HepG2 (cell line): ENCODE measurements around the gene CNTNAP1.

Source experiments
- CBFB ChIP-seq: sonication (generic); formaldehyde crosslinking; IDR thresholded peaks from 2 replicates; pipeline ENCODE4 v1.4.0; 2020; ENCODE audit warnings: missing genetic modification reagents
- CHCHD3 ChIP-seq: sonication (generic); formaldehyde crosslinking; IDR thresholded peaks from 2 replicates; pipeline ENCODE4 v1.8.0; 2022; ENCODE audit warnings: mild to moderate bottlenecking, missing genetic modification reagents, moderate library complexity
- EP300 ChIP-seq, 3 experiments: sonication (generic) in 1 of 3; formaldehyde crosslinking in 1 of 3; IDR thresholded peaks; 2 replicates each; pipeline versions ENCODE4 v1.5.1 to v1.6.1; 2011 to 2020; ENCODE audit warnings: low read depth in 2 of 3, low read length in 2 of 3, borderline replicate concordance in 1 of 3, improper control_type of control experiment in 1 of 3, mild to moderate bottlenecking in 1 of 3, missing genetic modification reagents in 1 of 3, moderate library complexity in 1 of 3
- PHF20 ChIP-seq: sonication (generic); formaldehyde crosslinking; IDR thresholded peaks from 2 replicates; pipeline ENCODE4 v1.5.0; 2020; ENCODE audit warnings: mild to moderate bottlenecking, missing genetic modification reagents
- SMC3 ChIP-seq: IDR thresholded peaks from 2 replicates; pipeline ENCODE4 v1.6.1; 2011; ENCODE audit warnings: low read length, improper control_type of control experiment
- SP1 ChIP-seq, 2 experiments: fragments of 450-650 bp in 1 of 2; sonication (generic) in 1 of 2; formaldehyde crosslinking in 1 of 2; IDR thresholded peaks; 2 replicates each; pipeline versions ENCODE4 v1.4.0 to v1.6.1; 2016 to 2020; ENCODE audit warnings: missing genetic modification reagents in 1 of 2
- TAF1 ChIP-seq: sonication (generic); formaldehyde crosslinking; IDR thresholded peaks from 2 replicates; pipeline ENCODE4 v1.4.0; 2020; ENCODE audit warnings: missing genetic modification reagents
- ZBTB21 ChIP-seq: sonication (generic); formaldehyde crosslinking; IDR thresholded peaks from 2 replicates; pipeline ENCODE4 v1.4.0; 2020; ENCODE audit warnings: missing genetic modification reagents
- TF ChIP-seq, protein P1 (sequence below): sonication (generic); formaldehyde crosslinking; IDR thresholded peaks from 2 replicates; pipeline ENCODE4 v1.5.0; 2020; ENCODE audit warnings: mild to moderate bottlenecking, missing genetic modification reagents, moderate library complexity
- TF ChIP-seq, protein P2 (sequence below): sonication (generic); formaldehyde crosslinking; IDR thresholded peaks from 2 replicates; pipeline ENCODE4 v1.4.0; 2020; ENCODE audit warnings: mild to moderate bottlenecking, missing genetic modification reagents, borderline replicate concordance
- TF ChIP-seq, protein P3 (sequence below): sonication (generic); formaldehyde crosslinking; IDR thresholded peaks from 2 replicates; pipeline ENCODE4 v1.4.0; 2020; ENCODE audit warnings: missing genetic modification reagents

DNA sequence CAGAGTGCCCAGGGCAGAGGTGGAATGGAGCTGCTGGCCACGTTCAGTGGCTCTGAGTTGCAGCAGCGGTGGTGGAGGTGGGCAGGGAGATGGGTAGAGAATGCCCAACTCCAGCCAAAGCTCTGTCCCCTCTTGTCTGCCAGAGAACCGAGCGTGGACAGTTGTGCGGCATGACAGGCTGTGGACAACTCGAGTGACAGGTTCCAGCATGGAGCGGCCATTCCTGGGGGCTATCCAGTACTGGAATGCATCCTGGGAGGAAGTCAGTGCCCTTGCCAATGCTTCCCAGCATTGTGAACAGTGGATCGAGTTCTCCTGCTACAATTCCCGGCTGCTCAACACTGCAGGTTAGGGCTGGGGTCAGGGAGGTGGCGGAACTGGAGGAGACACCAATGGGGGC is 8.3 kb downstream of the CNTNAP1 start:
- TF ChIP-seq, protein P1, sequence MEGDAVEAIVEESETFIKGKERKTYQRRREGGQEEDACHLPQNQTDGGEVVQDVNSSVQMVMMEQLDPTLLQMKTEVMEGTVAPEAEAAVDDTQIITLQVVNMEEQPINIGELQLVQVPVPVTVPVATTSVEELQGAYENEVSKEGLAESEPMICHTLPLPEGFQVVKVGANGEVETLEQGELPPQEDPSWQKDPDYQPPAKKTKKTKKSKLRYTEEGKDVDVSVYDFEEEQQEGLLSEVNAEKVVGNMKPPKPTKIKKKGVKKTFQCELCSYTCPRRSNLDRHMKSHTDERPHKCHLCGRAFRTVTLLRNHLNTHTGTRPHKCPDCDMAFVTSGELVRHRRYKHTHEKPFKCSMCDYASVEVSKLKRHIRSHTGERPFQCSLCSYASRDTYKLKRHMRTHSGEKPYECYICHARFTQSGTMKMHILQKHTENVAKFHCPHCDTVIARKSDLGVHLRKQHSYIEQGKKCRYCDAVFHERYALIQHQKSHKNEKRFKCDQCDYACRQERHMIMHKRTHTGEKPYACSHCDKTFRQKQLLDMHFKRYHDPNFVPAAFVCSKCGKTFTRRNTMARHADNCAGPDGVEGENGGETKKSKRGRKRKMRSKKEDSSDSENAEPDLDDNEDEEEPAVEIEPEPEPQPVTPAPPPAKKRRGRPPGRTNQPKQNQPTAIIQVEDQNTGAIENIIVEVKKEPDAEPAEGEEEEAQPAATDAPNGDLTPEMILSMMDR (CRISPR knock-in tag) = no peak
- no peak for TF ChIP-seq CHCHD3 (CRISPR knock-in tag)
- TF ChIP-seq, protein P2, sequence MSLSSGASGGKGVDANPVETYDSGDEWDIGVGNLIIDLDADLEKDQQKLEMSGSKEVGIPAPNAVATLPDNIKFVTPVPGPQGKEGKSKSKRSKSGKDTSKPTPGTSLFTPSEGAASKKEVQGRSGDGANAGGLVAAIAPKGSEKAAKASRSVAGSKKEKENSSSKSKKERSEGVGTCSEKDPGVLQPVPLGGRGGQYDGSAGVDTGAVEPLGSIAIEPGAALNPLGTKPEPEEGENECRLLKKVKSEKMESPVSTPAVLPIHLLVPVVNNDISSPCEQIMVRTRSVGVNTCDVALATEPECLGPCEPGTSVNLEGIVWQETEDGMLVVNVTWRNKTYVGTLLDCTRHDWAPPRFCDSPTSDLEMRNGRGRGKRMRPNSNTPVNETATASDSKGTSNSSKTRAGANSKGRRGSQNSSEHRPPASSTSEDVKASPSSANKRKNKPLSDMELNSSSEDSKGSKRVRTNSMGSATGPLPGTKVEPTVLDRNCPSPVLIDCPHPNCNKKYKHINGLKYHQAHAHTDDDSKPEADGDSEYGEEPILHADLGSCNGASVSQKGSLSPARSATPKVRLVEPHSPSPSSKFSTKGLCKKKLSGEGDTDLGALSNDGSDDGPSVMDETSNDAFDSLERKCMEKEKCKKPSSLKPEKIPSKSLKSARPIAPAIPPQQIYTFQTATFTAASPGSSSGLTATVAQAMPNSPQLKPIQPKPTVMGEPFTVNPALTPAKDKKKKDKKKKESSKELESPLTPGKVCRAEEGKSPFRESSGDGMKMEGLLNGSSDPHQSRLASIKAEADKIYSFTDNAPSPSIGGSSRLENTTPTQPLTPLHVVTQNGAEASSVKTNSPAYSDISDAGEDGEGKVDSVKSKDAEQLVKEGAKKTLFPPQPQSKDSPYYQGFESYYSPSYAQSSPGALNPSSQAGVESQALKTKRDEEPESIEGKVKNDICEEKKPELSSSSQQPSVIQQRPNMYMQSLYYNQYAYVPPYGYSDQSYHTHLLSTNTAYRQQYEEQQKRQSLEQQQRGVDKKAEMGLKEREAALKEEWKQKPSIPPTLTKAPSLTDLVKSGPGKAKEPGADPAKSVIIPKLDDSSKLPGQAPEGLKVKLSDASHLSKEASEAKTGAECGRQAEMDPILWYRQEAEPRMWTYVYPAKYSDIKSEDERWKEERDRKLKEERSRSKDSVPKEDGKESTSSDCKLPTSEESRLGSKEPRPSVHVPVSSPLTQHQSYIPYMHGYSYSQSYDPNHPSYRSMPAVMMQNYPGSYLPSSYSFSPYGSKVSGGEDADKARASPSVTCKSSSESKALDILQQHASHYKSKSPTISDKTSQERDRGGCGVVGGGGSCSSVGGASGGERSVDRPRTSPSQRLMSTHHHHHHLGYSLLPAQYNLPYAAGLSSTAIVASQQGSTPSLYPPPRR (CRISPR knock-in tag) = no peak
- TF ChIP-seq CBFB = no peak
- TF ChIP-seq EP300 (IDR thresholded peaks at IDR 0.05; ENCODE audit: low read depth in 2 of 2, low read length in 2 of 2) = no peak
- TF ChIP-seq EP300 (CRISPR knock-in tag; IDR thresholded peaks at IDR 0.05; ENCODE audit: borderline replicate concordance) = no peak
- TF ChIP-seq, protein P3, sequence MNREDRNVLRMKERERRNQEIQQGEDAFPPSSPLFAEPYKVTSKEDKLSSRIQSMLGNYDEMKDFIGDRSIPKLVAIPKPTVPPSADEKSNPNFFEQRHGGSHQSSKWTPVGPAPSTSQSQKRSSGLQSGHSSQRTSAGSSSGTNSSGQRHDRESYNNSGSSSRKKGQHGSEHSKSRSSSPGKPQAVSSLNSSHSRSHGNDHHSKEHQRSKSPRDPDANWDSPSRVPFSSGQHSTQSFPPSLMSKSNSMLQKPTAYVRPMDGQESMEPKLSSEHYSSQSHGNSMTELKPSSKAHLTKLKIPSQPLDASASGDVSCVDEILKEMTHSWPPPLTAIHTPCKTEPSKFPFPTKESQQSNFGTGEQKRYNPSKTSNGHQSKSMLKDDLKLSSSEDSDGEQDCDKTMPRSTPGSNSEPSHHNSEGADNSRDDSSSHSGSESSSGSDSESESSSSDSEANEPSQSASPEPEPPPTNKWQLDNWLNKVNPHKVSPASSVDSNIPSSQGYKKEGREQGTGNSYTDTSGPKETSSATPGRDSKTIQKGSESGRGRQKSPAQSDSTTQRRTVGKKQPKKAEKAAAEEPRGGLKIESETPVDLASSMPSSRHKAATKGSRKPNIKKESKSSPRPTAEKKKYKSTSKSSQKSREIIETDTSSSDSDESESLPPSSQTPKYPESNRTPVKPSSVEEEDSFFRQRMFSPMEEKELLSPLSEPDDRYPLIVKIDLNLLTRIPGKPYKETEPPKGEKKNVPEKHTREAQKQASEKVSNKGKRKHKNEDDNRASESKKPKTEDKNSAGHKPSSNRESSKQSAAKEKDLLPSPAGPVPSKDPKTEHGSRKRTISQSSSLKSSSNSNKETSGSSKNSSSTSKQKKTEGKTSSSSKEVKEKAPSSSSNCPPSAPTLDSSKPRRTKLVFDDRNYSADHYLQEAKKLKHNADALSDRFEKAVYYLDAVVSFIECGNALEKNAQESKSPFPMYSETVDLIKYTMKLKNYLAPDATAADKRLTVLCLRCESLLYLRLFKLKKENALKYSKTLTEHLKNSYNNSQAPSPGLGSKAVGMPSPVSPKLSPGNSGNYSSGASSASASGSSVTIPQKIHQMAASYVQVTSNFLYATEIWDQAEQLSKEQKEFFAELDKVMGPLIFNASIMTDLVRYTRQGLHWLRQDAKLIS (CRISPR knock-in tag) = no peak
- TF ChIP-seq SMC3 = no peak
- no peak for TF ChIP-seq SP1 (IDR thresholded peaks at IDR 0.05)
- TF ChIP-seq SP1 (CRISPR knock-in tag; IDR thresholded peaks at IDR 0.05) = no peak
- TF ChIP-seq PHF20 (CRISPR knock-in tag) = no peak
- no peak for TF ChIP-seq TAF1
- no peak for TF ChIP-seq ZBTB21 (CRISPR knock-in tag)
